ENCODE measurements around the gene TRIM37. TPM values are rescaled to one million over a fixed set of nuclear protein-coding genes. Genes with fewer than 3 reads are reported as not detected.

The TRIM37 gene
- total RNA-seq, 1 donor from 2014 or later, result 20.3 TPM

DNA sequence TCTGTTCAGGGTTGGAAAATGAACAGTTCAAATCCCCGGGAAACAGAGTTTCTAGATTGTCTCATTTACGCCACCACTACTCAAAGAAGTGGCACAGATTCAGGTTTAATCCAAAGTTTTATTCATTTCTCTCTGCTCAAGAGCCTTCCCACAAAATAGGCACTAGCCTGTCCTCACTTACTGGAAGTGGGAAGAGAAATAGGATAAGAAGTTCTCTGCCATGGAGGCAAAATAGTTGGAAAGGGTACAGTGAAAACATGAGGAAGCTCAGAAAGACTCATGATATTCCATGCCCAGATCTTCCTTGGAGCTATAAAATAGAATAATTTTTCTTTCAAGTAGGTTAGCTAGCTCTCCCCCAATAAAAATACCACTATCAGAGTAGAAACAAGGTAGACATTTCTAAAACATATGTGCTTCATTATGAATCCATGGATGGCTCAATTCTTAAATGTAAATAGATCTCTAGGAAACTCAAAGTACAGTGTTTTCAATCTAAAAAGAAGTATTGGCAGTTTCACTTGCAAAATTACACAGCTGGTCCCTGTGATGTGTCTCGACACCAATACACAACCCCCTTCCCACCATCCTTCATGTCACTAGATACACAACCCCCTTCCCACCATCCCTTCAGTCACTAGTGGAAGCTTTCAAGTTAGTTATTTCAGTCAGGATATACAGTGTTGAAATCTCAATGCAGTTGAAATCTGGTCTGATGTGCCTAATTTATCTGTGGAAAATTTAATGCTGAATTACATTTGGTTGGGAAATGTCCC lies 125.8 kb downstream of the TRIM37 start:
- no peaks in the 10 kb centered on the region for H3K36me3 ChIP-seq
- TF ChIP-seq, protein P1, sequence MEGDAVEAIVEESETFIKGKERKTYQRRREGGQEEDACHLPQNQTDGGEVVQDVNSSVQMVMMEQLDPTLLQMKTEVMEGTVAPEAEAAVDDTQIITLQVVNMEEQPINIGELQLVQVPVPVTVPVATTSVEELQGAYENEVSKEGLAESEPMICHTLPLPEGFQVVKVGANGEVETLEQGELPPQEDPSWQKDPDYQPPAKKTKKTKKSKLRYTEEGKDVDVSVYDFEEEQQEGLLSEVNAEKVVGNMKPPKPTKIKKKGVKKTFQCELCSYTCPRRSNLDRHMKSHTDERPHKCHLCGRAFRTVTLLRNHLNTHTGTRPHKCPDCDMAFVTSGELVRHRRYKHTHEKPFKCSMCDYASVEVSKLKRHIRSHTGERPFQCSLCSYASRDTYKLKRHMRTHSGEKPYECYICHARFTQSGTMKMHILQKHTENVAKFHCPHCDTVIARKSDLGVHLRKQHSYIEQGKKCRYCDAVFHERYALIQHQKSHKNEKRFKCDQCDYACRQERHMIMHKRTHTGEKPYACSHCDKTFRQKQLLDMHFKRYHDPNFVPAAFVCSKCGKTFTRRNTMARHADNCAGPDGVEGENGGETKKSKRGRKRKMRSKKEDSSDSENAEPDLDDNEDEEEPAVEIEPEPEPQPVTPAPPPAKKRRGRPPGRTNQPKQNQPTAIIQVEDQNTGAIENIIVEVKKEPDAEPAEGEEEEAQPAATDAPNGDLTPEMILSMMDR (IDR thresholded peaks at IDR 0.05), result no peak
- no peak for ATAC-seq
- no peak for DNase-seq
- no peaks in the 10 kb centered on the region for H3K27me3 ChIP-seq
- no peak overlapping the region for H3K4me3 ChIP-seq
- no peak overlapping the region for H3K27ac ChIP-seq
- no peaks in the 10 kb centered on the region for H3K4me1 ChIP-seq
- no peaks in the 10 kb centered on the region for H3K9me3 ChIP-seq
- intact Hi-C loops (cut with DNase I), result no loop called here

GRCh38 chr17:58976541-58976940 lies 130.1 kb downstream of the TRIM37 start:
- Histone ChIP-seq H3K27me3 (no peaks in the 10 kb centered on the region), H3K9me3 (no peaks in the 10 kb centered on the region), H3K4me1 (no peaks in the 10 kb centered on the region), H3K36me3 (no peaks in the 10 kb centered on the region), H3K4me3 (no peak overlapping the region), H3K27ac (no peak overlapping the region)
- TF ChIP-seq, protein P1 (IDR thresholded peaks at IDR 0.05), result no peak
- DNase-seq (no peak), ATAC-seq (no peak)
- intact Hi-C loops (cut with DNase I), result no loop called here

DNA sequence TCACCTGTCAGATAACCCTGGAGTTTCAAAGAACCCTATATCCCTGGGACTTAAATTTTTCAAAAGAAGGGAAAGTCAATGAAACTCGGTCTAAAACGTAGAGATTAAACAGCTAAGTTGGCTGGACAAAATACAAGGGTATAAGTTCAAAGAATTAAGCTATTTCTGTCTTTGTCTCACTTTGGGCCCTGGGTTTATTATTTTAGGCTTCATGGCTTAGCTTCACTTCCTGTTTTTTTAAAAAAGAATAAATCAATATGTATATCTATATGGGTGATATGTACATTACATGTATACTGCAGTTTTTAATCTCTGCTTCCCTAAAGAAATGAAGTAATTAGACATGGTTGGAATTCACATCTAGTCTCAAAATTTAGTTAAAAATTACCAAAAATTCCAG lies 132.3 kb downstream of the TRIM37 start:
- H3K4me1 ChIP-seq, result peaks cover under 1% of the 10 kb centered on the region
- no peaks in the 10 kb centered on the region for H3K9me3 ChIP-seq
- H3K27ac ChIP-seq, result no peak overlapping the region
- TF ChIP-seq, protein P1 (IDR thresholded peaks at IDR 0.05), result no peak
- no peaks in the 10 kb centered on the region for H3K27me3 ChIP-seq
- no peak overlapping the region for H3K4me3 ChIP-seq
- no peak for ATAC-seq
- DNase-seq, result no peak
- no peaks in the 10 kb centered on the region for H3K36me3 ChIP-seq
- intact Hi-C loops (cut with DNase I), result no loop called here

DNA sequence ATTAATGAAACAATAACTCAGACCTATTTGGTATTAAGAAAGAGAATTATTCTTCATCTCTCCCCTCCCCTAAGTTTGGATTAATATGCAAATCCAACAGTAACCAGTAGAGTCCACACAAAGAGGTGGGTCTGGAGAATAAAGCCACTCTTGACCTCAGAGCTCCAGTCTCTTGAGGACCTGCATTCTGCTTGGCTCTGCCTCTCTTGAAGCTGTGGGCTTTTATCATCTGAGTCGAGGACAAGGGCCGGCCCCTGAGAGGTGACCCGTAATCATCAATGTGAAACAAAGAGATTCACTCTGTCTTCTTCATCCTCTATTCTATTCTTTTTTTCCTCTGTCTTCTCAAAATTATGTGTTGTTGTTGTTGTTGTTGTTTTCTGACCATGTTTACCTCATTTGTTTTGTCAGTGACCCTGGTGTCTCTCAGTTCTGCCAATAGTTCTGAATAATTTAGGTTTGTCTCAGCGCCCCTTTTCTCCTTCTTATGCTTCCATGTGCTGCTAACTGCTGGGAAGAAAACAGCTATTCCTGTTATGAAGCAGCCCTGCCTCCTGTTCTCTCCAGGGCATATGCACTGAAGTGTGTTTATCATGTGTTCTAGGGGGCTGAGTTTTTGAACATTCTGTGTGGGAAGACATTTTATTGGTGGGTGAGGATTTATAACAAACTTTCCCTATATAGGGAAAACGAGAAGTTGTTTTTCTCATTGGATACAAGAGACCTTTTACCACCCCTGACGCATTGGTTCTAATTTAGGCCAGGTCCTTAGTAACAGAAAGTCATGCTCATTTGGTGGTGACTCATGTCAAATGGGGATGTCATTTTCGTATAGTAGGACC lies 135.8 kb downstream of the TRIM37 start:
- Histone ChIP-seq H3K36me3 (no peaks in the 10 kb centered on the region), H3K27ac (no peak overlapping the region), H3K9me3 (no peaks in the 10 kb centered on the region), H3K4me3 (no peak overlapping the region), H3K27me3 (no peaks in the 10 kb centered on the region), H3K4me1 (peaks cover 4% of the 10 kb centered on the region)
- TF ChIP-seq, protein P1 (IDR thresholded peaks at IDR 0.05), result no peak
- ATAC-seq, result no peak
- intact Hi-C loops (cut with DNase I), result no loop called here
- DNase-seq, result no peak

GRCh38 chr17:58969612-58970011 lies 137.1 kb downstream of the TRIM37 start:
- H3K4me1 ChIP-seq, result peaks cover 4% of the 10 kb centered on the region
- TF ChIP-seq, protein P1 (IDR thresholded peaks at IDR 0.05), result no peak
- H3K27me3 ChIP-seq, result no peaks in the 10 kb centered on the region
- no peak overlapping the region for H3K4me3 ChIP-seq
- DNase-seq, result no peak
- no peak for ATAC-seq
- no peaks in the 10 kb centered on the region for H3K36me3 ChIP-seq
- intact Hi-C loops (cut with DNase I), result no loop called here
- H3K9me3 ChIP-seq, result no peaks in the 10 kb centered on the region
- no peak overlapping the region for H3K27ac ChIP-seq
